T-cell (primary cell): ENCODE results near the gene SRPK1. TPM values are rescaled to one million over a fixed set of nuclear protein-coding genes. Genes with fewer than 3 reads are reported as not detected.

ENCODE experiments used
- ATAC-seq, 4 experiments: fragments of 200-7000 bp in 3 of 4; fragments of 150-1000 bp in 1 of 4; cut with Tn5 transposase; replicated peaks in 1 of 4; 1 replicate in 3 of 4; 2 replicates in 1 of 4; pipeline ENCODE4 v1.10.0; 2021; ENCODE audit warnings: moderate library complexity in 3 of 4, mild to moderate bottlenecking in 2 of 4, moderate number of reproducible peaks in 1 of 4
- CTCF ChIA-PET, 2 donors: fragments of 300-600 bp; sonication (Branson Sonifier 250); formaldehyde crosslinking; loops; one replicate each; lab custom pipeline; 2022; ENCODE audit warnings: antibody characterized with exemption in 2 of 2; lab: Charles Lee
- POLR2A ChIA-PET, 2 donors: fragments of 300-600 bp; sonication (Branson Sonifier 250); formaldehyde crosslinking; loops; one replicate each; lab custom pipeline; 2022; ENCODE audit warnings: antibody characterized with exemption in 2 of 2; lab: Charles Lee
- DNase-seq, 35 experiments: peaks; one replicate each; pipeline versions ENCODE4 v3.0.0 to v3.0.0-alpha.2; 2013 to 2023
- H3K27ac ChIP-seq: one replicate; pipeline ENCODE4 v1.5.1; 2013; ENCODE audit warnings: low read length
- H3K27me3 ChIP-seq, 2 experiments: replicated peaks in 1 of 2; 1 replicate in 1 of 2; 2 replicates in 1 of 2; pipeline versions ENCODE4 v1.6.1 to v1.7.0; 2013; ENCODE audit warnings: low read length in 1 of 2, mixed read lengths in 1 of 2; ENCODE audit not compliant: control insufficient read depth in 2 of 2, insufficient read depth in 2 of 2; ENCODE audit errors: extremely low read depth in 1 of 2
- H3K36me3 ChIP-seq, 2 donors: 1 replicate in 1 of 2; 2 replicates in 1 of 2; pipeline versions ENCODE4 v1.6.1 to v1.7.0; 2013; ENCODE audit warnings: low read length in 1 of 2; ENCODE audit not compliant: control insufficient read depth in 2 of 2, insufficient read depth in 1 of 2; ENCODE audit errors: extremely low read depth in 1 of 2
- H3K4me1 ChIP-seq, 2 experiments: 1 replicate in 1 of 2; 2 replicates in 1 of 2; pipeline versions ENCODE4 v1.6.1 to v1.7.0; 2013; ENCODE audit warnings: low read length in 2 of 2, mixed read lengths in 1 of 2; ENCODE audit not compliant: insufficient read depth in 2 of 2, control insufficient read depth in 1 of 2; ENCODE audit errors: extremely low read depth in 1 of 2
- H3K4me3 ChIP-seq, 2 donors: 1 replicate in 1 of 2; 2 replicates in 1 of 2; pipeline versions ENCODE4 v1.5.1 to v1.7.0; 2013; ENCODE audit warnings: mild to moderate bottlenecking in 2 of 2, low read length in 1 of 2, moderate library complexity in 1 of 2; ENCODE audit not compliant: control insufficient read depth in 1 of 2; ENCODE audit errors: extremely low read depth in 1 of 2
- H3K9me3 ChIP-seq: 2 replicates; pipeline ENCODE4 v1.7.0; 2013
- H3K27ac Mint-ChIP-seq, 2 donors: one replicate each; pipeline ENCODE4 v1.8.0; 2020 to 2021; ENCODE audit warnings: mild to moderate bottlenecking in 2 of 2, mixed read lengths in 2 of 2
- H3K27me3 Mint-ChIP-seq, 2 donors: one replicate each; pipeline ENCODE4 v1.8.0; 2021 to 2022; ENCODE audit warnings: mixed read lengths in 2 of 2
- H3K36me3 Mint-ChIP-seq: one replicate; pipeline ENCODE4 v1.8.0; 2021; ENCODE audit warnings: mixed read lengths
- H3K4me1 Mint-ChIP-seq, 3 donors: one replicate each; pipeline ENCODE4 v1.8.0; 2020 to 2022; ENCODE audit warnings: mixed read lengths in 3 of 3, mild to moderate bottlenecking in 1 of 3
- H3K4me3 Mint-ChIP-seq, 3 donors: one replicate each; pipeline ENCODE4 v1.8.0; 2020 to 2022; ENCODE audit warnings: mild to moderate bottlenecking in 3 of 3, mixed read lengths in 3 of 3, moderate library complexity in 3 of 3
- H3K9me3 Mint-ChIP-seq, 3 donors: one replicate each; pipeline ENCODE4 v1.8.0; 2020 to 2022; ENCODE audit warnings: mixed read lengths in 3 of 3
- WGBS: methylation state at CpG from one replicate; pipeline ENCODE4 v1.1.5; 2013; ENCODE audit warnings: missing lambda C conversion rate; ENCODE audit not compliant: insufficient coverage; 5-methylcytosine and 5-hydroxymethylcytosine counted together
- total RNA-seq, 35 experiments: library from RNA in 6 of 35; stranded (reverse) in 6 of 35; fragments of 120-200 nt in 1 of 35; gene quantifications; one replicate each; pipeline versions ENCODE4 v1.2.1 to v1.2.4 and lab custom pipeline; 2013 to 2026

Gene SRPK1
- total RNA-seq, 5 donors from 2014 or later (not counting 1 experiment from before 2014, with no cell fraction given), result 37.2 to 45.8 (median 40.9) TPM

GRCh38 chr6:35960187-35960586, 39.3 kb upstream of the SRPK1 start:
- POLR2A ChIA-PET, result no interaction called here
- Mint-ChIP-seq H3K9me3 (no peaks in the 10 kb centered on the region), H3K27ac (no peak overlapping the region), H3K27me3 (peaks cover 27 to 34% of the 10 kb centered on the region in 2 donors), H3K4me1 (no peaks in the 10 kb centered on the region), H3K36me3 (no peaks in the 10 kb centered on the region), H3K4me3 (no peak overlapping the region)
- no peak overlapping the region for H3K4me3 ChIP-seq
- CTCF ChIA-PET, result no interaction called here
- ATAC-seq (no peak), DNase-seq (no peak)
- no peaks in the 10 kb centered on the region for H3K4me1 ChIP-seq
- WGBS, result no CpG with 5 or more reads among the region's 2 CpGs
- H3K36me3 ChIP-seq, result no peaks in the 10 kb centered on the region
- no peaks in the 10 kb centered on the region for H3K9me3 ChIP-seq
- no peak overlapping the region for H3K27ac ChIP-seq
- peaks cover 0 to 24% of the 10 kb centered on the region in 2 experiments for H3K27me3 ChIP-seq

GRCh38 chr6:35955970-35956369, 35.1 kb upstream of the SRPK1 start:
- Mint-ChIP-seq H3K27me3 (peaks cover 16 to 19% of the 10 kb centered on the region in 2 donors), H3K9me3 (no peaks in the 10 kb centered on the region), H3K27ac (no peak overlapping the region), H3K4me3 (no peak overlapping the region), H3K36me3 (no peaks in the 10 kb centered on the region), H3K4me1 (peaks cover 0 to 3% (median 3%) of the 10 kb centered on the region in 3 donors)
- H3K4me3 ChIP-seq, result no peak overlapping the region
- H3K27ac ChIP-seq, result no peak overlapping the region
- ATAC-seq (no peak), DNase-seq (peak in 2 of 35 experiments; percentile 1)
- no CpG with 5 or more reads among the region's 4 CpGs for WGBS
- ChIA-PET POLR2A (interaction anchor here in 1 of 2 donors (0.6 kb wide), 1 partner anchor 65 kb away, joined by 3 read pairs; no protein-coding TSS in a partner anchor), CTCF (interaction anchor here in 1 of 2 donors (0.6 kb wide), 1 partner anchor 612 kb away, joined by 3 read pairs; no protein-coding TSS in a partner anchor)
- no peaks in the 10 kb centered on the region for H3K4me1 ChIP-seq
- no peaks in the 10 kb centered on the region for H3K36me3 ChIP-seq
- H3K9me3 ChIP-seq, result no peaks in the 10 kb centered on the region
- peaks cover 0 to 23% of the 10 kb centered on the region in 2 experiments for H3K27me3 ChIP-seq

GRCh38 chr6:35955521-35955920, 34.6 kb upstream of the SRPK1 start:
- H3K27ac Mint-ChIP-seq, result no peak overlapping the region

GRCh38 chr6:35955071-35955470, 34.2 kb upstream of the SRPK1 start:
- H3K4me1 Mint-ChIP-seq, result peaks cover 0 to 3% (median 3%) of the 10 kb centered on the region in 3 donors
- Histone ChIP-seq H3K27me3 (peaks cover 0 to 18% of the 10 kb centered on the region in 2 experiments), H3K4me3 (no peak overlapping the region), H3K9me3 (no peaks in the 10 kb centered on the region), H3K27ac (no peak overlapping the region), H3K36me3 (no peaks in the 10 kb centered on the region), H3K4me1 (no peaks in the 10 kb centered on the region)
- ChIA-PET CTCF (no interaction called here), POLR2A (interaction anchor here in 1 of 2 donors (0.6 kb wide), 1 partner anchor 818 kb away, joined by 3 read pairs; no protein-coding TSS in a partner anchor)
- H3K27ac Mint-ChIP-seq, result no peak overlapping the region
- peaks cover 13 to 15% of the 10 kb centered on the region in 2 donors for H3K27me3 Mint-ChIP-seq
- 100% methylated on average over 1 of the region's 8 CpGs for WGBS
- H3K4me3 Mint-ChIP-seq, result no peak overlapping the region
- H3K9me3 Mint-ChIP-seq, result no peaks in the 10 kb centered on the region
- no peak for ATAC-seq
- H3K36me3 Mint-ChIP-seq, result no peaks in the 10 kb centered on the region
- no peak for DNase-seq

More at GRCh38 chr6:35955521-35955920, 34.6 kb upstream of the SRPK1 start:
- Histone ChIP-seq H3K27me3 (peaks cover 0 to 22% of the 10 kb centered on the region in 2 experiments), H3K9me3 (no peaks in the 10 kb centered on the region), H3K27ac (no peak overlapping the region), H3K36me3 (no peaks in the 10 kb centered on the region), H3K4me3 (no peak overlapping the region), H3K4me1 (no peaks in the 10 kb centered on the region)
- ChIA-PET CTCF (interaction anchor here in 1 of 2 donors (0.6 kb wide), 1 partner anchor 611 kb away, joined by 3 read pairs; no protein-coding TSS in a partner anchor), POLR2A (interaction anchor here in 1 of 2 donors (0.6 kb wide), 1 partner anchor 817 kb away, joined by 3 read pairs; no protein-coding TSS in a partner anchor)
- WGBS, result 88% methylated on average over 2 of the region's 5 CpGs
- no peak for DNase-seq
- no peaks in the 10 kb centered on the region for H3K36me3 Mint-ChIP-seq
- no peaks in the 10 kb centered on the region for H3K9me3 Mint-ChIP-seq
- peaks cover 0 to 3% (median 3%) of the 10 kb centered on the region in 3 donors for H3K4me1 Mint-ChIP-seq
- no peak for ATAC-seq
- H3K4me3 Mint-ChIP-seq, result no peak overlapping the region
- H3K27me3 Mint-ChIP-seq, result peaks cover 13 to 18% of the 10 kb centered on the region in 2 donors

- Mint-ChIP-seq H3K27ac (no peak overlapping the region), H3K27me3 (peaks cover 13% of the 10 kb centered on the region in 2 donors), H3K4me3 (no peak overlapping the region), H3K36me3 (no peaks in the 10 kb centered on the region), H3K4me1 (peaks cover 0 to 3% (median 3%) of the 10 kb centered on the region in 3 donors), H3K9me3 (no peaks in the 10 kb centered on the region)
- CTCF ChIA-PET, result no interaction called here
- ATAC-seq, result no peak
- no peaks in the 10 kb centered on the region for H3K36me3 ChIP-seq
- POLR2A ChIA-PET, result no interaction called here
- H3K9me3 ChIP-seq, result no peaks in the 10 kb centered on the region
- no peak for DNase-seq
- no peak overlapping the region for H3K27ac ChIP-seq
- whole genome bisulfite sequencing, result 90% methylated on average over 5 of the region's 7 CpGs
- H3K4me1 ChIP-seq, result no peaks in the 10 kb centered on the region
- H3K4me3 ChIP-seq, result no peak overlapping the region
- peaks cover 0 to 18% of the 10 kb centered on the region in 2 experiments for H3K27me3 ChIP-seq
Measured at GRCh38 chr6:35954333-35954732, 33.4 kb upstream of the SRPK1 start.

GRCh38 chr6:35948725-35949124, 27.8 kb upstream of the SRPK1 start:
- ATAC-seq (no peak), DNase-seq (no peak)
- Mint-ChIP-seq H3K9me3 (no peaks in the 10 kb centered on the region), H3K27me3 (no peaks in the 10 kb centered on the region), H3K36me3 (no peaks in the 10 kb centered on the region), H3K27ac (no peak overlapping the region), H3K4me1 (peaks cover 0 to 3% (median 3%) of the 10 kb centered on the region in 3 donors), H3K4me3 (no peak overlapping the region)
- Histone ChIP-seq H3K4me3 (no peak overlapping the region), H3K9me3 (no peaks in the 10 kb centered on the region), H3K36me3 (no peaks in the 10 kb centered on the region), H3K27ac (no peak overlapping the region), H3K27me3 (peaks cover 0 to 2% of the 10 kb centered on the region in 2 experiments), H3K4me1 (no peaks in the 10 kb centered on the region)
- POLR2A ChIA-PET, result no interaction called here
- no CpG with 5 or more reads among the region's 1 CpG for WGBS
- CTCF ChIA-PET, result no interaction called here
